Posterior cingulate gyrus (tissue), 11 donors: ENCODE results near the gene PRPF6.
"Not testable (repeated sequence)": the region's sequence is repeated elsewhere in the genome, so short reads cannot be mapped to it uniquely, and the experiment has no call there.

Experiments used
- DNase-seq, 10 donors: peaks; one replicate each; pipeline versions ENCODE4 v3.0.0 to v3.0.0-alpha.2; 2020 to 2021; ENCODE audit warnings: mixed read lengths in 3 of 10
- intact Hi-C: fragments of 100-400 bp; cut with DNase I; formaldehyde crosslinking; loops from one replicate; pipeline ENCODE4 v1.15.1; 2023

PRPF6 gene

DNA sequence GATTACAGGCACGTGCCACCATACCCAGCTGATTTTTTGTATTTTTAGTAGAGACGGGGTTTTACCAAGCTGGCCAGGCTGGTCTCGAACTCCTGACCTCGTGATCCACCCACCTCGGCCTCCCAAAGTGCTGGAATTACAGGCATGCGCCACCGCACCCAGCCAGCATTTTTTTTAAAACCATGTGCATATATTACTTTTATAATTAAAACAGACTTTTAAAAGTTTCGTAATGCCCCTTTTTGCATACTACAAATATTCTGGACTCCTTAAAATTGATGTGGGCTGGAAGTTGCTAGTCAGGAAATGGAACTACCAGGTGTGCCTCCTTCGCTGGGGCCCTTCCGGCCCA, 9.0 kb upstream of the PRPF6 start:
- intact Hi-C loops = loop anchor here (5.0 kb wide), 1 partner anchor 185 kb away; no protein-coding TSS in a partner anchor
- not testable (repeated sequence) for DNase-seq

GRCh38 chr20:63972312-63973159, 8.4 kb upstream of the PRPF6 start:
- intact Hi-C loops = loop anchor here (1.0 to 5.0 kb wide), 2 partner anchors 185 to 434 kb away; no protein-coding TSS in a partner anchor
- peak in 1 of 10 donors; percentile 70 for DNase-seq

DNA sequence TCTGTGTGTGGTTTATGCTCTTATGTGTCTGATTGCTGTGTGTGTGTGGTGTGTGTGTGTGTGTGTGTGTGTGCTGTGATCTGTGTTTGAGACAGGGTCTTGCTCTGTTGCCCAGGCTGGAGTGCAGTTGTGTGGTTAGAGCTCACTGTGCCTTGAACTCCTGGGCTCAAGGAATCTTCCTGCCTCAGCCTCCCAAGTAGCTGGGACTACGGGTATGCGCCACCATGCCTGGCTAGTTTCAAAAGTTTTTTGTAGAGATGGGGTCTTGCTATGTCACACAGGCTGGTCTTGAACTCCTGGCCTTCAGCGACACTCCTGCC, 7.8 kb upstream of the PRPF6 start:
- DNase-seq = peak in 1 of 10 donors; percentile 60
- intact Hi-C loops = loop anchor here (1.0 to 5.0 kb wide), 2 partner anchors 186 to 435 kb away; no protein-coding TSS in a partner anchor

GRCh38 chr20:63973636-63974401, 7.1 kb upstream of the PRPF6 start:
- intact Hi-C loops = loop anchor here (1.0 to 5.0 kb wide), 3 partner anchors 187 to 478 kb away; no protein-coding TSS in a partner anchor
- DNase-seq = peak; percentile 66 to 98 (median 88)

DNA sequence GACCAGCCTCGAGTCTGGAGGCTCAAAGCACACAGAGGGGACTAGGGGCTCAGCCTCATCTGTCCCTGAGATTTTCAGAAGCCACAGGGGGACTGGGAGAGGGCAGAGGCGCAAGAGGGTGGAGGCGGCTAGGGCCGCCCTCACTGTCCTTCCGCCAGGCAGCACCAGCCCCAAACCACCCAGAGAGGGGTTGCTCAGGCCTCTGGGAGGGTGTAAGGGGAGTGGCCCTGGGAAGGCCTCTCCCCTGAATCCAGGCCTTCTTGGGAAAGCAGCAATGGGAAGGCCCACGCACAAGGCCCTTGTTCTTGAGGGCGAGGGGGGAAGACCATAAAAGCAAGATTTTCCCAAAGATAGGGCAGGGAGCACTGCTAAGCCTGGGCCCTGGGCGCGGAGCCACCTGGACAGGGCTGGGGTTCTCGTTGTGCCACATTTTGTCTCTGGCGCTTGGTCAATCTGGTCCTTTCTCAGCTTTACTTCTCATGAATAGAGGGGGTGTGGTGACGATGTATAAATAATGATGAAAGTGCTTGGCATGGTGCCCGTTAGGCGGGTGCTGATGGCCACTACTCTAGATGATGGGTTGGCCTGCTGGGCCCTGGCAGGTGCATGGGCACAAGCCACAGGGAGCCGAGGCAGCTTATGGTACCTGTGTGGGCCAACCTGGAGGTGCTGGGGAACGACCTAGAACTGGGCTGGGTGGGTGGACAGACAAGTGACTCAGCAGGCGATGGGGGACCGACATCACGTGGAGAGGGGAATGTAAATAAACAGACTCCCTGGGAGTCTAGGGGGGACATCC, 6.3 kb upstream of the PRPF6 start:
- peak in 2 of 10 donors; percentile 75 to 82 for DNase-seq
- intact Hi-C loops = loop anchor here (1.0 to 5.0 kb wide), 2 partner anchors 187 to 478 kb away; no protein-coding TSS in a partner anchor

- intact Hi-C loops = not testable (repeated sequence)
- DNase-seq = peak in 1 of 10 donors; percentile 12
Measured at GRCh38 chr20:63976511-63976910, 4.4 kb upstream of the PRPF6 start.

DNA sequence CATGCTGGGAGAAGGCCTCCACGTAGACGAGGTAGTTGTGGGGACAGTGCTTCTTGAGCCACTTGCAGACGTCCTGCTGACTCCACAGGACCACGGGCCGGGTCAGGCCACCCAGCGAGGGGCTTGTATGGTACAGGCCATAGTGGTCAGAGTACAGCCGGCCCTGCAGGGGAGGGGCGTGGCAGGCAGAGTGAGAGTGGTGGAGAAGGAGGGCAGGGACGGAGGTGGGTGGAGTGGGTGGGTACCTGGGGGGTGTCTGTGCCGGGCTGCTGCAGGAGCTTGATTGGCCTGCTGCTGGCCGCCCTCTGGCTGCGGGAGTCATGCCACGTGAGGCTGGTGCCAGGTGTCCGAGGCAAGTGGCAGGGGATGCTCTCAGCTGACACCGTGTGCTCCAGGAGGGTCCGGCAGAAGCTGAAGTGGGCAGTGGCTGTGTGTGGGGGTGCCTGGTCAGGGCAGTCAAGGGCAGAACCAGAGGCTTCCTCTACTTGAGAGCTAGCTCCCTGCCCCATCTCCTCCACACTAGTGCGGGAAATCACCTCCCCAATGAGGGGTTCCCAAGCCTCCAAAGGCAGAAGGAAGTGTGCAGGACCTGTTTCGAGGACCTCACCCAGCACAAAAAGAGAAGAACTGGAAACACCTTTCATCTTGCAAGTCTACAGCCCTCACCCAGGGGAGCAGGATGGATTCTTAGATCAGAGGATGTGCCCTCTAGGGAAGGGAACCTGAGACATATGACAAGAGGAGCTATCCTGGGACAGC, 3.8 kb upstream of the PRPF6 start:
- intact Hi-C loops = no loop called here
- DNase-seq = peak in 1 of 10 donors; percentile 77

GRCh38 chr20:63977739-63978276, 3.1 kb upstream of the PRPF6 start:
- intact Hi-C loops = no loop called here
- DNase-seq = peak in 1 of 10 donors; percentile 78

DNA sequence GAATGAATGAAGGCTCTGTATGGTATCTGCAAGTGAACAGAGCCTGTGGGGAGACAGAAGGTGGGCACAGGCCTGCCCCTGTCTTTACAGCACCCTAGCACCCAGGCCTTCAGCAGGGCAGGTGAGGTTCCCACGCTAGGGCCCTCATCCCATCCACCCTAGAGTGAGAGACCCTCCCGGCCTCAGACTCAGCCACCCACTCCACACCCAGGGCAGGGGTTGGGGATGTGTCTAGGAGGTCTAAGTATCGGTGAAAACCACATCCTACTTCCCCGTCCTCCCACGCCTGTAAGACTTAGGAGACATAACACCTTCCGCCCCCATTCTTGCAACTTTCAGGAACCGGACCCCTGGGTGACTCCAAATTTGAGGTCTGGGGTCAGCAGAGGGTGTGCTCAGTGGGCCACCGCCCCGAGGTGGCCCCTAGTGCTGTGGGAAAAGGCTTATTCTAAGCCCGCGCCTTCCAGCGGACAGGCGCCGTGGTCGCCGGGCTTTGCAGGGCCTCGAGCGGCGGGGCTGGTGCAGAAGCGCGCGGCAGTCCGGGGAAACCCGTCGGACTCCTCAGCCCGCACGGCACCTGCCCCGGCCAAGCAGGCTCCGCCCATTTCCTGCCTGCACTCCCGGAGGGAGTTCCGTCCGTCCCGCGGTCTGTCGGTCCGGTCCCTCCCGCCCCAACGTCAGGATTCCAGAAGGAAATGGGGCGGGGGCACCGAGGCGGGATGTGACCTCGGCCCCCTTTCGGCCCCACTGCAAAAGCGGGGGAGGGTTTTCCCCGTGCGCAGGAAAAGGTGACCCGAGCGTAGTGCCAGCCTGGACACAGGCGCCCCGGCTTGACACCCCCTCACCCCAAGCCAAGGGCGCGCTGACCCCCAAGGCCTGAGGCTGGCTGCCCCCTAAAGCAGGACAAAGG, 2.4 kb upstream of the PRPF6 start:
- intact Hi-C loops = no loop called here
- DNase-seq = peak in 5 of 10 donors; percentile 51 to 92 (median 89)

GRCh38 chr20:63979229-63979556, 1.7 kb upstream of the PRPF6 start:
- intact Hi-C loops = no loop called here

DNA sequence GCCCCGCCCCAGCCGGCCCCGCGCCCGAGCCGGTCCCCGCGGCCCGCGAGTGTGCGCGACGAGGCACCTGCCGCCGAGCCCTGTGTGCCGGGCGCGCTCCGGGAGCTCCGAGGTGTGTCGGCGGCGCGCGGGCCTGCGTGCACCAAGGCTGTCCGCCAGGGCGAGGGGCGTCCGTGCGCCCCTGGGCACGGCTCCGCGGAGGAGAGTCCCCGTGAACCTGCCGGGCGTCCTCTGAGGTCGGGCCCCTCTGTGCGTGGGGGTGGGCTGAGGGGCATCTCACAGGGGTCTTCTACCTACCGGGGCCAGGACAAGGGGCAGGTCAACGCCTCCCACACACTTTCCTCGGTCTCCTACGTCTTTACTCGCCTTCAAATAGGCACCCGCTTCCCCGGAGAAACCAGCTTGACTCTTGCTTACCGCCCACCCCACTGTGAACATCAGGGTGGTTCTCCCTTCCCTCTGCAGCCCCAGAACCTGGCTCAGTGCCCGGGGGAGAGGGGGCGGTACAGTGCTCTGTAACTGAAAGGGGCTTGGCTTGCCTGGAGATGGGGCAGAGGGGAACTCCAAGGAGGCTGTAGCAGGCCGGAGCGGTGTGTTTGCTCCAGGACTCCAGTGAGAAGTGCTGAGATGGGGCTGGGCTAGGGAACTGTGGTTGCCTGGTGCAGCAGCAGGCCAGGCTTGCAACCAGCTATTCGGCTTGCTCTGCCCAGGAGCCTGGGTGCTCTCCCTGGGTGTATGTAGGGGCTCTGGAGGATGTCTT, 1.2 kb upstream of the PRPF6 start, which contains the start of gene SAMD10:
Gene SAMD10, minus strand, starts transcription at position 86 of the 760 bp plus-strand sequence. CDS start 175 bp downstream, outside the sequence.
- intact Hi-C loops = loop anchor here (5.0 kb wide), 1 partner anchor 83 kb away; the partner anchor contains the start of gene TCEA2
- peak in 5 of 10 donors; percentile 32 to 91 (median 86) for DNase-seq

More at GRCh38 chr20:63979229-63979556, 1.7 kb upstream of the PRPF6 start:
- peak in 1 of 10 donors; percentile 77 for DNase-seq

DNA sequence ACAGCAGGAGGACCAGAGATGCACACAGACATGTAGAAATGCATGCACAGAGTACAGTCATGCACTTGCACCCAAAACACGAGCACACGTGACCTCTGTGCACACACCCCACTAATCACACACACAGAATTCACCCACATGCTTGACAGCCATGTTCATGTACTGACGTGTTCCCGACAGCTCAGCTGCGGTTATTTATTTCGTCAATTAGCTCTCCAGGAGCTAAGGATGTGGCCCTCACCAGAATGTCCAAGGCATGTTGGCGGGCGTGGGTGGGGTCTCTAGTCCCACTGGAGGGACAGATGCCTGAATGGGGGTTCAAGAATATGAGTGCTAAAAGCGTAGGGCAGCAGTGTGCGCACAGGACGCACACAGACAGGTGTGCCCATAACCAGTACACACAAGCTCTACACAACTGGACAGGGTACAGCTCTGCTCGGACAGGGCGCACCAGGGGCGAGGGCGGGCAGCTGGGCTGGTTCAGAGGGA, 571 bp upstream of the PRPF6 start:
- DNase-seq = peak in 1 of 10 donors; percentile 27
- intact Hi-C loops = loop anchor here (5.0 kb wide), 1 partner anchor 82 kb away; the partner anchor contains the start of gene TCEA2

- DNase-seq = no peak
- intact Hi-C loops = loop anchor here (5.0 kb wide), 1 partner anchor 79 kb away; the partner anchor contains the start of gene TCEA2
Measured at GRCh38 chr20:63982937-63983336, 2.0 kb downstream of the PRPF6 start.

DNA sequence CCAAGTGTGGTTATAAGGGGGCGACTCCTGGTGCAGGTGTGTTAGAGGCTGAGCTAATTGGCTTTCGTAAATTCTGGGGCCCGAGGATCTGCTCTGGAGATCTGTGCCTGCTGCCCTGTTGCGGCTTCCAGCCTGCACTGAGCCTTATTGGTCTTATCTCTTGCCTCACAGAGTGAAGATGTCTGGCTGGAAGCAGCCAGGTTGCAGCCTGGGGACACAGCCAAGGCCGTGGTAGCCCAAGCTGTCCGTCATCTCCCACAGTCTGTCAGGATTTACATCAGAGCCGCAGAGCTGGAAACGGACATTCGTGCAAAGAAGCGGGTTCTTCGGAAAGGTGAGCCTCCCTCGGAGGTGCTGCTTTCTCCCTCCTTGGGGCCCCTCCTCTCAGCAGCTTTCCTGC, 20.0 kb downstream of the PRPF6 start:
- intact Hi-C loops = no loop called here
- DNase-seq = no peak

DNA sequence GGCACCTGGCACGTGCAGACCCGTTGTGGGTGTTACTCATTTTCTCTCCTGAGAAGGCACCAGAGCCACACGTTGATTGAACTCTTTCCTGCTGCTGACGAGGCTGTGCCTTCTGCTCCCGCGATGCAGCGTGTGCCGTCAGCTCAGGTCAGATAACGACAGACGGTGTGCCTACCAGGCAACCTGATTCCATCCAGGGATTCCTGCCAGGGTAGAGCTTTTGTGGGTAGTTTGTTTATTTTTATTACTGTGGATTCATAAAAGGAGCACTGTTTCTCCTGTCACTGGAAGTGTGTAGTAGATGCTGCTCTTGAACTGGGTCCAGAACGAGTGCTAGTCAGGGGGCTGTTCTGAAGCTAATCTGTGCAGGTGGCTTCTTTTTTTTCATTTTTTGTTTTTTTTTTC, 20.7 kb downstream of the PRPF6 start:
- intact Hi-C loops = no loop called here

DNA sequence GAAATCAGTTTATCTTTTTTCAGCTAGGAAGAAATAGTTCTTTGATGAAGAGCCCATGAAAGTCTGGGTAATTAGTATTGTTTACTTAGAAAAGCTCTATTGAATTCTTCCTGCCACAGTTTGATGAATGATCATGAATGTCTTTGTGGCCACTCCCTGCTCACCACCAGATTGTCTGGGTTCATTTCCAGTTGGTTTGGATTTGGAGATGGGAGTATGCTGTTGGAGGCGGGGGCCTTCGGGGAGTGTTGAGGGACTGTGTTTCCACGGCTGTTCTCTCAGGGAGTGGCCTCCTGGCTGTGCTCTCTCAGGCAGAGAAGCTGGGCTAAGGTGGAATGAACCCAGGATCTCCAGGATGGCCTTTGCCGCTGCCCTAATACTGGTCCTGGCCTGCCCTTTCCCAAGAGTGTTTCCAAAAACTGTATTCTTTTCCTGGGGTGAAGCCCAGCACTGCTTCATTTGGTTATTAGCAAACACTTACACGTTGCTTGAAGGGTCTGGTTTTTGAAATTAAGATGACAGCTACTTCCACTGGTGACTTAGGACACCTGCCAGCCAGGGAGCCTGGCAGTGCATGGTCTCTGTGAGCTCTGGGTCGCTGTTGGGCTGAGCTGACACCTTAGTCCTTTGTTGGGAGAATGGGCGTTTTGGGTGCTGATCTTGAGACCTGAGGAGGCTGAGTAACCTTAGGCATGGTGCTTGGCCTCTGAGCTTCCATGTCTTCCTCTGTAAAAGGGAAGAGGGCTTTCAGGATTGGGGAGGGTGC, 23.2 kb downstream of the PRPF6 start:
- peak in 1 of 10 donors; percentile 62 for DNase-seq
- intact Hi-C loops = no loop called here

More for the DNA sequence above, 20.7 kb downstream of the PRPF6 start:
- DNase-seq = peak in 2 of 10 donors; percentile 15 to 24
